ENCODE data around the gene TSBP1.

GRCh38 chr6:32353348-32353747 lies 18.4 kb downstream of the TSBP1 start:
- no peak for TF ChIP-seq EZH2 (IDR thresholded peaks at IDR 0.05; ENCODE audit: borderline replicate concordance, low read length)
- TF ChIP-seq, protein P1, sequence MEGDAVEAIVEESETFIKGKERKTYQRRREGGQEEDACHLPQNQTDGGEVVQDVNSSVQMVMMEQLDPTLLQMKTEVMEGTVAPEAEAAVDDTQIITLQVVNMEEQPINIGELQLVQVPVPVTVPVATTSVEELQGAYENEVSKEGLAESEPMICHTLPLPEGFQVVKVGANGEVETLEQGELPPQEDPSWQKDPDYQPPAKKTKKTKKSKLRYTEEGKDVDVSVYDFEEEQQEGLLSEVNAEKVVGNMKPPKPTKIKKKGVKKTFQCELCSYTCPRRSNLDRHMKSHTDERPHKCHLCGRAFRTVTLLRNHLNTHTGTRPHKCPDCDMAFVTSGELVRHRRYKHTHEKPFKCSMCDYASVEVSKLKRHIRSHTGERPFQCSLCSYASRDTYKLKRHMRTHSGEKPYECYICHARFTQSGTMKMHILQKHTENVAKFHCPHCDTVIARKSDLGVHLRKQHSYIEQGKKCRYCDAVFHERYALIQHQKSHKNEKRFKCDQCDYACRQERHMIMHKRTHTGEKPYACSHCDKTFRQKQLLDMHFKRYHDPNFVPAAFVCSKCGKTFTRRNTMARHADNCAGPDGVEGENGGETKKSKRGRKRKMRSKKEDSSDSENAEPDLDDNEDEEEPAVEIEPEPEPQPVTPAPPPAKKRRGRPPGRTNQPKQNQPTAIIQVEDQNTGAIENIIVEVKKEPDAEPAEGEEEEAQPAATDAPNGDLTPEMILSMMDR (conservative IDR thresholded peaks at IDR 0.05 in 1 of 2, IDR thresholded peaks at IDR 0.05 in 1 of 2; ENCODE audit: extremely low read depth in 1 of 2, insufficient read depth in 1 of 2, low read depth in 1 of 2, low read length in 2 of 2), result no peak
